Activated T-helper 2 cell treated with anti-CD3 and anti-CD28 coated beads, Interferon-gamma antibody, Interleukin-2, Interleukin-4, amounts not matched to agents 10 μg/mL and 5 μg/mL and 100 μg/mL, durations not matched to agents 14 hours and 24 hours and 36 hours (primary cell): ENCODE measurements around the gene CAMTA1. TPM values are rescaled to one million over a fixed set of nuclear protein-coding genes. Genes with fewer than 3 reads are reported as not detected.

ENCODE experiments used
- DNase-seq: peaks from one replicate; pipeline ENCODE4 v3.0.0; 2021; ENCODE audit warnings: low spot score
- H3K27ac Mint-ChIP-seq: one replicate; pipeline ENCODE4 v1.8.0; 2021; ENCODE audit warnings: mixed read lengths
- H3K27me3 Mint-ChIP-seq: one replicate; pipeline ENCODE4 v1.8.0; 2021; ENCODE audit warnings: low read depth, mixed read lengths
- H3K36me3 Mint-ChIP-seq: one replicate; pipeline ENCODE4 v1.8.0; 2021; ENCODE audit warnings: low read depth, mixed read lengths
- H3K4me1 Mint-ChIP-seq: one replicate; pipeline ENCODE4 v1.8.0; 2021; ENCODE audit warnings: low read depth, mixed read lengths
- H3K4me3 Mint-ChIP-seq: one replicate; pipeline ENCODE4 v1.8.0; 2021; ENCODE audit warnings: low read depth, mild to moderate bottlenecking, moderate library complexity, mixed read lengths
- H3K9me3 Mint-ChIP-seq: one replicate; pipeline ENCODE4 v1.8.0; 2021; ENCODE audit warnings: mixed read lengths
- intact Hi-C: fragments of 100-400 bp; cut with micrococcal nuclease; formaldehyde crosslinking; loops from one replicate; pipeline ENCODE4 v1.15.1; 2023
- total RNA-seq: library from RNA; stranded (reverse); gene quantifications from 2 replicates; pipeline ENCODE4 v1.2.3, GENCODE V29; 2022

The CAMTA1 gene
- total RNA-seq, 1 donor from 2014 or later: 62.9 TPM

- intact Hi-C loops: no loop called here
- Mint-ChIP-seq H3K9me3 (no peaks in the 10 kb centered on the region), H3K27me3 (no peaks in the 10 kb centered on the region), H3K36me3 (no peaks in the 10 kb centered on the region), H3K27ac (no peak overlapping the region), H3K4me1 (peaks cover 12% of the 10 kb centered on the region), H3K4me3 (no peak overlapping the region)
- no peak for DNase-seq
These were observed 746.5 kb downstream of the CAMTA1 start for GRCh38 chr1:7531562-7532340.

- Mint-ChIP-seq H3K27ac (no peak overlapping the region), H3K4me3 (no peak overlapping the region), H3K27me3 (no peaks in the 10 kb centered on the region), H3K4me1 (peaks cover 6% of the 10 kb centered on the region), H3K36me3 (no peaks in the 10 kb centered on the region), H3K9me3 (no peaks in the 10 kb centered on the region)
- intact Hi-C loops: no loop called here
- DNase-seq: no peak
These were observed 747.8 kb downstream of the CAMTA1 start for GRCh38 chr1:7533006-7533405.

- DNase-seq: no peak
- Mint-ChIP-seq H3K9me3 (no peaks in the 10 kb centered on the region), H3K4me1 (peaks cover 8% of the 10 kb centered on the region), H3K36me3 (no peaks in the 10 kb centered on the region), H3K27me3 (no peaks in the 10 kb centered on the region), H3K4me3 (no peak overlapping the region), H3K27ac (no peak overlapping the region)
- intact Hi-C loops: no loop called here
These were observed 749.0 kb downstream of the CAMTA1 start for GRCh38 chr1:7534061-7534825.

GRCh38 chr1:7535016-7535415 lies 749.8 kb downstream of the CAMTA1 start:
- no peak for DNase-seq
- intact Hi-C loops: no loop called here
- Mint-ChIP-seq H3K9me3 (no peaks in the 10 kb centered on the region), H3K4me3 (no peak overlapping the region), H3K27ac (no peak overlapping the region), H3K27me3 (no peaks in the 10 kb centered on the region), H3K36me3 (no peaks in the 10 kb centered on the region), H3K4me1 (peaks cover 8% of the 10 kb centered on the region)

GRCh38 chr1:7535934-7536878 lies 751.0 kb downstream of the CAMTA1 start:
- no peaks in the 10 kb centered on the region for H3K9me3 Mint-ChIP-seq
- no peak for DNase-seq
- H3K27ac Mint-ChIP-seq: no peak overlapping the region
- intact Hi-C loops: no loop called here
- no peaks in the 10 kb centered on the region for H3K27me3 Mint-ChIP-seq
- peaks cover 8% of the 10 kb centered on the region for H3K4me1 Mint-ChIP-seq
- no peaks in the 10 kb centered on the region for H3K36me3 Mint-ChIP-seq
- H3K4me3 Mint-ChIP-seq: no peak overlapping the region

GRCh38 chr1:7536891-7537591 lies 751.8 kb downstream of the CAMTA1 start:
- Mint-ChIP-seq H3K36me3 (no peaks in the 10 kb centered on the region), H3K9me3 (no peaks in the 10 kb centered on the region), H3K4me1 (peaks cover 8% of the 10 kb centered on the region), H3K4me3 (no peak overlapping the region), H3K27me3 (no peaks in the 10 kb centered on the region), H3K27ac (no peak overlapping the region)
- intact Hi-C loops: no loop called here
- DNase-seq: no peak

- intact Hi-C loops: no loop called here
- no peak overlapping the region for H3K27ac Mint-ChIP-seq
- DNase-seq: no peak
- peaks cover 8% of the 10 kb centered on the region for H3K4me1 Mint-ChIP-seq
- H3K9me3 Mint-ChIP-seq: no peaks in the 10 kb centered on the region
- no peak overlapping the region for H3K4me3 Mint-ChIP-seq
- H3K27me3 Mint-ChIP-seq: no peaks in the 10 kb centered on the region
- no peaks in the 10 kb centered on the region for H3K36me3 Mint-ChIP-seq
These were observed 752.8 kb downstream of the CAMTA1 start for GRCh38 chr1:7538033-7538432.

GRCh38 chr1:7538849-7539768 lies 753.9 kb downstream of the CAMTA1 start:
- no peak overlapping the region for H3K4me3 Mint-ChIP-seq
- no peaks in the 10 kb centered on the region for H3K9me3 Mint-ChIP-seq
- H3K27me3 Mint-ChIP-seq: no peaks in the 10 kb centered on the region
- H3K4me1 Mint-ChIP-seq: peaks cover 8% of the 10 kb centered on the region
- no peaks in the 10 kb centered on the region for H3K36me3 Mint-ChIP-seq
- no peak for DNase-seq
- intact Hi-C loops: loop anchor here (1.0 kb wide), 1 partner anchor 28 kb away; no protein-coding TSS in a partner anchor
- H3K27ac Mint-ChIP-seq: no peak overlapping the region

GRCh38 chr1:7539769-7540175 lies 754.5 kb downstream of the CAMTA1 start:
- Mint-ChIP-seq H3K4me3 (no peak overlapping the region), H3K4me1 (peaks cover 6% of the 10 kb centered on the region), H3K36me3 (no peaks in the 10 kb centered on the region), H3K27ac (no peak overlapping the region), H3K27me3 (no peaks in the 10 kb centered on the region), H3K9me3 (no peaks in the 10 kb centered on the region)
- intact Hi-C loops: loop anchor here (1.0 kb wide), 1 partner anchor 28 kb away; no protein-coding TSS in a partner anchor
- DNase-seq: peak; percentile 18

GRCh38 chr1:7540816-7541215 lies 755.6 kb downstream of the CAMTA1 start:
- Mint-ChIP-seq H3K4me1 (peaks cover 8% of the 10 kb centered on the region), H3K27me3 (peaks cover 5% of the 10 kb centered on the region), H3K27ac (no peak overlapping the region), H3K36me3 (no peaks in the 10 kb centered on the region), H3K9me3 (no peaks in the 10 kb centered on the region), H3K4me3 (no peak overlapping the region)
- intact Hi-C loops: no loop called here
- DNase-seq: no peak

GRCh38 chr1:7541629-7542028 lies 756.4 kb downstream of the CAMTA1 start:
- Mint-ChIP-seq H3K4me1 (peaks cover 6% of the 10 kb centered on the region), H3K27me3 (peaks cover 5% of the 10 kb centered on the region), H3K36me3 (no peaks in the 10 kb centered on the region), H3K4me3 (no peak overlapping the region), H3K27ac (no peak overlapping the region), H3K9me3 (no peaks in the 10 kb centered on the region)
- DNase-seq: no peak
- intact Hi-C loops: no loop called here
